Fibroblast of the aortic adventitia (primary cell): ENCODE measurements around the gene CRNKL1. TPM values are rescaled to one million over a fixed set of nuclear protein-coding genes. Genes with fewer than 3 reads are reported as not detected.

Experiments
- DNase-seq: peaks from one replicate; pipeline ENCODE4 v3.0.0-alpha.2; 2010; ENCODE audit warnings: low read depth
- H3K4me3 ChIP-seq: 2 replicates; pipeline ENCODE4 v1.5.1; 2011; ENCODE audit warnings: low read depth, mild to moderate bottlenecking, control low read depth, low read length, moderate library complexity
- CTCF ChIP-seq: IDR thresholded peaks from 2 replicates; pipeline ENCODE4 v1.5.1; 2011; ENCODE audit warnings: mild to moderate bottlenecking, low read length, control low read depth, inconsistent platforms; ENCODE audit not compliant: insufficient read depth
- total RNA-seq: library from RNA; depleted of rRNA; stranded (reverse); fragments of >200 nt; gene quantifications from 2 replicates; pipeline ENCODE4 v1.2.3, GENCODE V29; 2012; ENCODE audit warnings: low replicate concordance

CRNKL1 gene
- total RNA-seq, 1 donor = 31.2 TPM

- no peak for TF ChIP-seq CTCF
- no peak overlapping the region for H3K4me3 ChIP-seq
- no peak for DNase-seq
Observed at GRCh38 chr20:20021835-20022234, 30.4 kb downstream of the CRNKL1 start.

GRCh38 chr20:20020908-20021307 lies 31.4 kb downstream of the CRNKL1 start:
- DNase-seq = no peak
- TF ChIP-seq CTCF = no peak
- H3K4me3 ChIP-seq = no peak overlapping the region

- no peak overlapping the region for H3K4me3 ChIP-seq
- no peak for DNase-seq
- no peak for TF ChIP-seq CTCF
Observed at GRCh38 chr20:20019123-20019522, 33.1 kb downstream of the CRNKL1 start.

- no peak for TF ChIP-seq CTCF
- no peak for DNase-seq
- peak overlapping the region; percentile 92 for H3K4me3 ChIP-seq
Observed at GRCh38 chr20:20018366-20018765, 33.9 kb downstream of the CRNKL1 start.

GRCh38 chr20:20017844-20018185 lies 34.5 kb downstream of the CRNKL1 start:
- DNase-seq = no peak
- no peak for TF ChIP-seq CTCF
- peak overlapping the region; percentile 92 for H3K4me3 ChIP-seq

- DNase-seq = peak; percentile 90
- H3K4me3 ChIP-seq = peak within 1 kb of the TSS; percentile 92
- TF ChIP-seq CTCF = peak; percentile 89
Observed at GRCh38 chr20:20017001-20017843, 35.0 kb downstream of the CRNKL1 start, which contains the start of gene NAA20. NAA20 (plus strand) TSS chr20:20017362; CDS start chr20:20017397, 35 bp downstream.

- TF ChIP-seq CTCF = no peak
- no peak overlapping the region for H3K4me3 ChIP-seq
- no peak for DNase-seq
Observed at GRCh38 chr20:20014659-20015058, 37.6 kb downstream of the CRNKL1 start.
